Measurements from ENCODE around the gene PNLIPRP2.

The PNLIPRP2 gene

DNA sequence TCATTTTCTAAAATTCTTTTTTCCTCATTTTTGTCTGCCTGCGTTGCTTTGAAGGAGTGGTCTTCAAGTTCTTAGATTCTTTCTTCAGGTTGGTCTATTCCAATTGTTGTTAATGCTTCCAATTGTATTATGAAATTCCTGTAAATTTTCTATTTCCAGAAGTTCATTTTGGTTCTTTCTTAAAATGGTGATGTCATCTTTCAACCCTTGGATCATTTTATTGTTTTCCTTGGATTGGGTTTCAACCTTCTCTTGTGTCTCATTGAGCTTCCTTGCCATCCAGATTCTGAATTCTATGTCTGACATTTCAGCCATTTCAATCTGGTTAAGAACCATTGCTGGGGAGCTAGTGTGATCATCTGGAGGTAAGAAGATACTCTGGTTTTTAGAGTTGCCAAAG, 33.1 kb downstream of the PNLIPRP2 start:
- in situ Hi-C loops (cut with HindIII; ENCODE audit: low sequenced_read_pairs) = no loop called here

DNA sequence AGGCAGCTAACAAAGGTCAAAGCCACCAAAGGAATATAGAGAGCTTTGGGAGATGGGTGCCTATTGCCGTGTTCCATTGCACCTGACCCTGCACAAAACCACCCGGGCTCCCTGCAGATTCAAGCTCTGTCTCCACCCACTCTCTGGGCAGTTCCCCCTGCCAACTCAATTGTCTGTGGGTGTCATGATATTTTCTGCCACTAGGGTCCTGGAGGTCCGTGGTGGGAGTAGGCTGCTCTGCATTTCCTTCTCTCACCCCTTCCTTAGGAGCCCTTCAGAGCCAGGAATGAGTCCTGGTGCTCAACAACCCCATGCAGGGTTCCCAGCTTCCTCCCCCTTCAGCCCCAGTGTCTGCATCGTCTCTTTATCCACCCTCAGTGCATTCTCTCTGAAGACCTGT, 34.1 kb downstream of the PNLIPRP2 start:
- in situ Hi-C loops (cut with HindIII; ENCODE audit: low sequenced_read_pairs) = no loop called here

- in situ Hi-C loops (cut with HindIII; ENCODE audit: low sequenced_read_pairs) = no loop called here
Measured at GRCh38 chr10:116655568-116655967, 34.8 kb downstream of the PNLIPRP2 start.

- in situ Hi-C loops (cut with HindIII; ENCODE audit: low sequenced_read_pairs) = no loop called here
Measured at GRCh38 chr10:116656044-116656443, 35.3 kb downstream of the PNLIPRP2 start.

DNA sequence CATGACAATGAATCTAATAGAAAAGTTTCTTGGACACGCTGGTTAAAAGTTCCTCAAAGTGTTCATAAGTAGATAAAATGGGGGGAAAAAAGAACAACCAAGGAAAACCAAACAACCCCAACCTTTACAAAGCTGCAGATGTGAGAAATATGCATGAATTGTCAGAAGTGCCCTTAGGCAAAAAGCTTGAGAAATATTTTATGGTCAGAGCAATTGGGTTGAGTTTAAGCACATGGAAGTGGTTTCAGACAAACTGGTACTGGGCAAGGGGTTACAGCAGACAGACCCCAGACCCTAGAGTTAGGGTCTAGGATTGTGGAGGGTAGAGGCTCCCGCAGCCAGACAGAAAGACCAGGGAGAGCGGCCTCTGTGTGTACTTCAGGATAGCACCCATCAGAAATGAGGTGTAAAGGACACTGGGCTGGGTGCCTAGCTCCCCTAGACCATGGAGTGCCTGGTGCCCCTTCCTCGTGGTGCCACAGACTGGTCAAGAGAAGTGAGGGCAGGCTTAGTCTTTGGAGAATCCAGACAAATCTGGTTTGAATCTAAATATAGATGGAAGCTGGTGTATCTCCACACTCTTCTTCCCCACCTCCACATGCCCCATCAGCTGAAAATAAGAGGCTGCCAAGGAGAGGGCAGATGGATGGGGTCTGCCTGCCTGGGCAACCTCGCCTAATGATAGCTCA, 37.3 kb downstream of the PNLIPRP2 start:
- in situ Hi-C loops (cut with HindIII; ENCODE audit: low sequenced_read_pairs) = no loop called here

DNA sequence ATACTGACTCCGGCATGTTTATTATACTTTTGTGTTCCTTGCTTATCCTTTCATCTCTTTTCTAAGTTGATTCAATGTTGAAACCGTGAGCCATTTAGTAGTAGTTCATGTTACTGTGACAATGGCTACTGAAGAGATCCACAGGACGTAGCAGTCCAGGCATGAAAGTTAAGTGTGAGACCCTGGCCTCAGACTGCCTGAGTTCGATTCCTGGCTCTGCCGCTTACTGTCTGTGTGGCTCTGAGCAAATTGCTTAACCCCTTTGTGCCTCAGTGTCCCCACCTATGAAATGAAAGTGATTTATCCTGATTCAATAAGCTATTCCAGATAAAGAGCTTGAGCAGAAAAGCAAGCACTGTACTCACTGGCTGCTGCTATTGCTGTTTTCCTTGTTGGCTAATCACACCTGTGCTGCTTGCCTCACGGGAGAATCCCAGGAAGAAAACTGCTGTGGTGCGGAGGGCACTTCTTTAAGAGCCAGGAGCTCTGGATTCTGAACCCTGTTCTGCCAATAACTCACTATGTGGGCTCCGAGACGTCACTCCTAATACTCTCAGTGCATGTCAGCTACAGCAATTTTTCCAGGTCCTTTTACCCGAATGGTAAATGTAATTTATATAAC, 38.4 kb downstream of the PNLIPRP2 start:
- in situ Hi-C loops (cut with HindIII; ENCODE audit: low sequenced_read_pairs) = no loop called here

- in situ Hi-C loops (cut with HindIII; ENCODE audit: low sequenced_read_pairs) = no loop called here
Measured at GRCh38 chr10:116660860-116661259, 40.1 kb downstream of the PNLIPRP2 start.

DNA sequence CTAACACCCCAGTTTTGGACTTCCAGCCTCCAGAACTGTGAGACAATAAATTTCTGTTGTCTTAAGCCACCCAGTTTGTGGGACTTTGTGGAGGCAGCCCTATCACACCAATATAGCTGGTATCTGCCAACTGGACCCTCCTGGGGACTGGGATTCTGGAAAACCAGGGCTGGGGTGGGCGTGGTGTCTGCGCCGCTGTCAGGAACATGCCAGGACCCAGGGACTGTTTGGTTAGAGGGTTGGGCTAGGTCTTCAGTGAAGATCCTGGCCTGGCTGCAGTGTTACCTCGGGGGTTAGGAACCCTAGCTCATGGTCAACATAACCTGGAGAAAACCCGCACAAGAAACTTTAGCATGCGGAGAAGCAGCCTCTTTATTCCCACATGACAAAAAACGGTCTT, 42.6 kb downstream of the PNLIPRP2 start:
- in situ Hi-C loops (cut with HindIII; ENCODE audit: low sequenced_read_pairs) = no loop called here

GRCh38 chr10:116664631-116665030, 43.9 kb downstream of the PNLIPRP2 start:
- in situ Hi-C loops (cut with HindIII; ENCODE audit: low sequenced_read_pairs) = no loop called here

DNA sequence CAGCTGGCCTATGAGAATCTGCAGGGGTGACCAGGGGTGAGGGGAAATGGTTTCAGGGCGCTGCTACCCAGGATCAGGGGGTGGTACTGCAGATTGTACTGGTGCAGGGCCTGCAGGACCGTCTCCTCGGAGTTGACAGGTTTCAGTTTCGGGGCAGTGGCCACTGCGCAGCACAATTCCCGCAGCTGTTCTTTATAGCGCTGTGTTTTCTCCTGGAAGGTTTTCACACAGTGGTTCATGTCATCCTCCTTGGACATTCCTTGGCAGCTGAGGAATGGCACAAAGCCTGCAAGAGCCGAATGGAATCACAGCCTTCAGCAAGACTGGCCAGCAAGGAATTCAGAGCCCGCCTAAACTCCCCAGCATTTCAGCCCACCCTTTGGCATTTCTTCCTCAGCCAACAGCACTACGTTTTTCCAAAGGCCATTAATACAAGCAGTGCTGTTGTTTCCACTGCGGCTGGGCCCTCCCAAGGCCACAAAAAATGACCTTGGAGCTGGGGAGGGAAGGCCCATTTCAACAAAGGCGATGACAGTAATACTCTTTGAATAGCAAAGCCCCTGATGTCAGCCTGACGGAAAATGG, 44.9 kb downstream of the PNLIPRP2 start:
- in situ Hi-C loops (cut with HindIII; ENCODE audit: low sequenced_read_pairs) = no loop called here

- in situ Hi-C loops (cut with HindIII; ENCODE audit: low sequenced_read_pairs) = no loop called here
Measured at GRCh38 chr10:116667484-116667883, 46.7 kb downstream of the PNLIPRP2 start.

DNA sequence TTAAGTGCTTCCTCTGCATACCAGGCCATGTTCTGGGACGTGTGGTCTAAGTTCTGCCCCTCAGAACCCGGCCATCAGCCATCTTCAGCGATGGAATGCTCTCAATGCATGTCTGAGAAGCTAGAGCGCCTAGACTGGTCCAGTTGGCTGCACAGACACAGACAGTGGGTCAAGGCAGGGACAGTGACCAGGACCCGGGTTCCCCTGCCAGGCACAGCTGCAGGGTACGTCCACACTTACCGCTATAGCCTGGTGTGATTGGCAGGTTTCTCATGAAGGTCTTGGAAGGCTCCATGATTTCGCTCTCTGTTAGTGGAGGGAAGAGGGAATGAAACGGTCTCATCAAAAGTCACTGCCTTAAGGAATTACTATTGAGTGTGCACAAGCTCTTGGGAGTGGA, 47.3 kb downstream of the PNLIPRP2 start:
- in situ Hi-C loops (cut with HindIII; ENCODE audit: low sequenced_read_pairs) = no loop called here

GRCh38 chr10:116668446-116668845, 47.7 kb downstream of the PNLIPRP2 start:
- in situ Hi-C loops (cut with HindIII; ENCODE audit: low sequenced_read_pairs) = no loop called here

DNA sequence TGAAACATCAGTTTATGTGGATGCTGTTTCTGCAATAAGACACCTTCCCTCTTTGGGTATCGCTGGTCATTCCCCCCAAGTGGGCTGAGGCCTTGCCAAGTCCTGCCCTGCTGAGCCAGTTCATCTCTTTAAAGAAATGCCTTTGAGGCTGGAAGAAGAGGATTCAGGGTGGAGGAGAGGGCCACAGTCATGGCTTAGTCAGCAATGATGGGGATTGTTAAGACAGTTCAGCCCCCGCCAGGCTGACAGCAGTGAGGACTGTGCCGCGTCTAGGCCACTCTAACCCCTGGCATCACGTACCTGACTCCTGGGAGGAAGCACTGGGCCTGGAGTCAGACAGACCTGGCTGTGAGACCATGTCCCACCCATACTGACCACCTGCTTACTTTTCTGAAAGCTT, 48.3 kb downstream of the PNLIPRP2 start:
- in situ Hi-C loops (cut with HindIII; ENCODE audit: low sequenced_read_pairs) = no loop called here

- in situ Hi-C loops (cut with HindIII; ENCODE audit: low sequenced_read_pairs) = no loop called here
Measured at GRCh38 chr10:116669832-116670644, 49.3 kb downstream of the PNLIPRP2 start.

DNA sequence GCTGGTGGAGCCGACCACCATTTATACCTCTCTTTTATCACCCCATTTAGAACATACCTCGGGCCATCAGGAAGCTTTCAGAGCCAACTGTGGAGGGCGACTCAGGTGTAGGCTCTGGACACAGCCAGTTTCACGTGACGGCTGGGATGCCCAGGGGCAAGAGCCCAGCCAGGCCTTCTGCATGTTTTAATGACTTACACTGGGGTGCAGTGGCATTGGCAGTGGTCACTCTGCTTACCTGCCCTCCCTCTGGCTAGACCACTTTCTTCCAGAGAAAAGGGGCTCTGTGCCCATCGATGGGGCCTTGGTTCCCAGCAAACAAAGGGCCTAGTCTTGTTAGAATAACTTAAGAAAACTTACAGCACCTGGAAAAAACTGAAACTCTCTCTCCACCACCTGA, 50.0 kb downstream of the PNLIPRP2 start:
- in situ Hi-C loops (cut with HindIII; ENCODE audit: low sequenced_read_pairs) = no loop called here

- in situ Hi-C loops (cut with HindIII; ENCODE audit: low sequenced_read_pairs) = no loop called here
Measured at GRCh38 chr10:116671274-116671926, 50.6 kb downstream of the PNLIPRP2 start.

DNA sequence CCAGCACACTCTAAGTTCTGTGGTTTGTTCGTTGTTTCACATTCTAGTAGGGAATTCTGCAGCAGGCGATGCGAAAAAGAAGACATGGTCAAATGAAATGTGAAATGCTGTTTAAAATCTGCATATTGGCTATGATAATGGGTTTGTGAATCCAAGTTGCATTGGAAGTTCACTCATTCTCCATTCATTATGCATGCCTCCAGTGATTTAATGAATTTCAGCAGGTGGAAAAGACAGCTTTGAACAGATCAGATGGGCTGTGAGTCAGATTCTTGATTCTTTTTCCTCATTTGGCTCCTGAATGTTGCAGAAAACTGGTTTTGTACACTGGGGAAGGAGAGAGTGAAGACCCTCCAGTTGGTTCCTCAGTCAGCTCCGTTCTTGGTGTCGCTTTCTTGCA, 52.1 kb downstream of the PNLIPRP2 start:
- in situ Hi-C loops (cut with HindIII; ENCODE audit: low sequenced_read_pairs) = no loop called here

DNA sequence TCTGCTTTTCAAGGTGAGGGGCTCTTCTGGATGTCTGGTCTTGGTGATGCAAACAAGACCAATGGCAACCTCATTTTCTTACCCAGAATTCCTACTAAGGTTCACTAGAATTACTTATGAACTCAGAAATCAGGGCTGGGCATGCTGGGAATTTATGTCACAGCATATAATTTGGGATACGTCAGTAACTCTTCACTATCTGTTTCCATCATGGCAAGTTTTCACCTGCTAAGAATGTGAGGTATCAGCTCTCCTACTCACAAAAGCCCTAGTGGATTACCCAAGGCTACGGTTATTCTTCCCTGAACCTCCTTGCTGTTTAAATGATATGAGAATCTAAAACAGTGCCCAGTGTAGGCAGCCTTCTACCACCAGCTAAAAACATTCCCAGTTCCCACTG, 53.1 kb downstream of the PNLIPRP2 start:
- in situ Hi-C loops (cut with HindIII; ENCODE audit: low sequenced_read_pairs) = no loop called here

DNA sequence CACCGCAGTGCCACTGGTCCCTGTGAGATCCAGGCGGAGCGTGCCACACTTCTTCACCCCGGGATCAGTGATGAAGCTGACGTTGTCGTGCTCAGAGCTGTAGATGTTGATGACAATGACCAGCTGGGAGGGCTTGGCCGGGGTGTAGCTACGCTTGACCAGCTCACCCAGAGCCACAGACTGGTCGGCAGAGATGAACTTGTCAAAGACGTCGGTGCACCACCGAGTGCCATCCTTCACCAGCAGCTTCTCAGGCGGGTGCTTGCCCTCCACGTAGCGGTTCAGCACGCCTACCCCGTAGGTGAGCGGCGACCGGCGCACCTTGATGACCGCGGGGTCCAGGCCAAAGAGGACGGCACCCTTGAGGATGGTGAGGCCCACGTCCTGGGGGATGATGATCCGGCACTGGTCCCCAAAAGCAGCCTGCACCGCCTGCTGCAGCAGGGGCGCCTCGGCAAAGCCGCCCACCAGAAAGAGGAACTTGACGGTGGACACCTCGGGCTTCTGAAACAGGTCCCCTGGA, 54.2 kb downstream of the PNLIPRP2 start:
- in situ Hi-C loops (cut with HindIII; ENCODE audit: low sequenced_read_pairs) = no loop called here

- in situ Hi-C loops (cut with HindIII; ENCODE audit: low sequenced_read_pairs) = no loop called here
Measured at GRCh38 chr10:116676118-116676517, 55.4 kb downstream of the PNLIPRP2 start.
